Upper lobe of left lung (tissue), 6 donors: Measurements from ENCODE around the gene CCDC51. TPM values are rescaled to one million over a fixed set of nuclear protein-coding genes. Genes with fewer than 3 reads are reported as not detected.

Source experiments
- ATAC-seq, 2 donors: fragments of 200-7000 bp; cut with Tn5 transposase; one replicate each; pipeline ENCODE4 v1.9.1; 2022; ENCODE audit warnings: mild to moderate bottlenecking in 2 of 2, moderate library complexity in 2 of 2; ENCODE audit not compliant: low FRiP score in 2 of 2
- DNase-seq, 2 donors: peaks; one replicate each; pipeline ENCODE4 v3.0.0-alpha.2; 2019 to 2020
- H3K27ac ChIP-seq, 4 donors: fragments of 200-600 bp; sonication (generic); one replicate each; pipeline ENCODE4 v1.5.1; 2016 to 2019
- H3K27me3 ChIP-seq, 4 donors: fragments of 200-600 bp; sonication (generic); one replicate each; pipeline ENCODE4 v1.5.1; 2017 to 2019
- H3K36me3 ChIP-seq, 4 donors: fragments of 200-600 bp; sonication (generic); one replicate each; pipeline ENCODE4 v1.5.1; 2016 to 2019
- H3K4me1 ChIP-seq, 4 donors: fragments of 200-600 bp; sonication (generic); one replicate each; pipeline ENCODE4 v1.5.1; 2018 to 2019
- H3K4me3 ChIP-seq, 4 donors: fragments of 200-600 bp; sonication (generic); one replicate each; pipeline ENCODE4 v1.5.1; 2017 to 2019; ENCODE audit warnings: mild to moderate bottlenecking in 2 of 4, moderate library complexity in 1 of 4
- H3K9me3 ChIP-seq, 4 donors: fragments of 200-600 bp; sonication (generic); one replicate each; pipeline ENCODE4 v1.5.1; 2018 to 2019
- EP300 ChIP-seq, 4 donors: sonication (generic); formaldehyde crosslinking; IDR thresholded peaks; one replicate each; pipeline ENCODE4 v1.5.1; 2017; ENCODE audit warnings: antibody characterized with exemption in 4 of 4, control low read depth in 2 of 4
- POLR2A ChIP-seq, 4 donors: fragments of 450-650 bp; IDR thresholded peaks; one replicate each; pipeline ENCODE4 v1.5.1; 2016 to 2017; ENCODE audit warnings: antibody characterized with exemption in 4 of 4, mild to moderate bottlenecking in 2 of 4
- POLR2AphosphoS5 ChIP-seq, 2 donors: sonication (generic); formaldehyde crosslinking; IDR thresholded peaks; one replicate each; pipeline ENCODE4 v1.5.1; 2017; ENCODE audit warnings: antibody characterized with exemption in 2 of 2
- WGBS, 2 donors: methylation state at CpG; one replicate each; pipeline ENCODE4 v1.1.5; 2017 to 2018; 5-methylcytosine and 5-hydroxymethylcytosine counted together
- total RNA-seq, 6 donors: library from RNA; depleted of rRNA in 4 of 6; stranded (reverse); fragments of >200 nt in 4 of 6; gene quantifications; one replicate each; pipeline versions ENCODE4 v1.1.0 to v1.2.1, GENCODE V29; 2016 to 2021
- TF ChIP-seq, protein P1 (sequence below), 6 experiments: fragments of 450-650 bp in 4 of 6; fragments of 200-600 bp in 2 of 6; sonication (generic) in 2 of 6; IDR thresholded peaks; one replicate each; pipeline ENCODE4 v1.5.1; 2016 to 2019; ENCODE audit warnings: antibody characterized with exemption in 6 of 6
- donor health status: DM: no; HTN: no; CAD: no; lungs with moderate emphysema.
- donor health status: DM: no; HTN: yes; CAD: no; lungs with severe emphysema.

The CCDC51 gene
- total RNA-seq, 6 donors from 2014 or later: 6.3 to 18.2 (median 13.2) TPM

- Histone ChIP-seq H3K9me3 (no peaks in the 10 kb centered on the region), H3K27me3 (no peaks in the 10 kb centered on the region), H3K4me3 (no peak overlapping the region), H3K27ac (no peak overlapping the region), H3K36me3 (peaks cover 8 to 71% (median 49%) of the 10 kb centered on the region in 4 donors), H3K4me1 (no peaks in the 10 kb centered on the region)
- no peak for TF ChIP-seq POLR2AphosphoS5 (IDR thresholded peaks at IDR 0.05)
- TF ChIP-seq EP300 (IDR thresholded peaks at IDR 0.05): no peak
- TF ChIP-seq, protein P1, sequence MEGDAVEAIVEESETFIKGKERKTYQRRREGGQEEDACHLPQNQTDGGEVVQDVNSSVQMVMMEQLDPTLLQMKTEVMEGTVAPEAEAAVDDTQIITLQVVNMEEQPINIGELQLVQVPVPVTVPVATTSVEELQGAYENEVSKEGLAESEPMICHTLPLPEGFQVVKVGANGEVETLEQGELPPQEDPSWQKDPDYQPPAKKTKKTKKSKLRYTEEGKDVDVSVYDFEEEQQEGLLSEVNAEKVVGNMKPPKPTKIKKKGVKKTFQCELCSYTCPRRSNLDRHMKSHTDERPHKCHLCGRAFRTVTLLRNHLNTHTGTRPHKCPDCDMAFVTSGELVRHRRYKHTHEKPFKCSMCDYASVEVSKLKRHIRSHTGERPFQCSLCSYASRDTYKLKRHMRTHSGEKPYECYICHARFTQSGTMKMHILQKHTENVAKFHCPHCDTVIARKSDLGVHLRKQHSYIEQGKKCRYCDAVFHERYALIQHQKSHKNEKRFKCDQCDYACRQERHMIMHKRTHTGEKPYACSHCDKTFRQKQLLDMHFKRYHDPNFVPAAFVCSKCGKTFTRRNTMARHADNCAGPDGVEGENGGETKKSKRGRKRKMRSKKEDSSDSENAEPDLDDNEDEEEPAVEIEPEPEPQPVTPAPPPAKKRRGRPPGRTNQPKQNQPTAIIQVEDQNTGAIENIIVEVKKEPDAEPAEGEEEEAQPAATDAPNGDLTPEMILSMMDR (IDR thresholded peaks at IDR 0.05): no peak
- TF ChIP-seq POLR2A (IDR thresholded peaks at IDR 0.05): no peak
- no peak for ATAC-seq
- DNase-seq: peak in 1 of 2 donors; percentile 7
- WGBS, 2 donors: 50 to 71% methylated on average over 1 of the region's 1 CpG
Observed at GRCh38 chr3:48405971-48406370, 33.9 kb downstream of the CCDC51 start.

GRCh38 chr3:48405343-48405881 lies 34.5 kb downstream of the CCDC51 start:
- ATAC-seq (no peak), DNase-seq (peak; percentile 19 to 48)
- TF ChIP-seq POLR2A (IDR thresholded peaks at IDR 0.05) (no peak), POLR2AphosphoS5 (IDR thresholded peaks at IDR 0.05) (no peak)
- Histone ChIP-seq H3K27ac (no peak overlapping the region), H3K27me3 (no peaks in the 10 kb centered on the region), H3K9me3 (no peaks in the 10 kb centered on the region), H3K4me1 (no peaks in the 10 kb centered on the region), H3K36me3 (peaks cover 8 to 66% (median 44%) of the 10 kb centered on the region in 4 donors), H3K4me3 (no peak overlapping the region)
- 82 to 86% methylated on average over 8 to 11 of the region's 13 CpGs for WGBS, 2 donors

DNA sequence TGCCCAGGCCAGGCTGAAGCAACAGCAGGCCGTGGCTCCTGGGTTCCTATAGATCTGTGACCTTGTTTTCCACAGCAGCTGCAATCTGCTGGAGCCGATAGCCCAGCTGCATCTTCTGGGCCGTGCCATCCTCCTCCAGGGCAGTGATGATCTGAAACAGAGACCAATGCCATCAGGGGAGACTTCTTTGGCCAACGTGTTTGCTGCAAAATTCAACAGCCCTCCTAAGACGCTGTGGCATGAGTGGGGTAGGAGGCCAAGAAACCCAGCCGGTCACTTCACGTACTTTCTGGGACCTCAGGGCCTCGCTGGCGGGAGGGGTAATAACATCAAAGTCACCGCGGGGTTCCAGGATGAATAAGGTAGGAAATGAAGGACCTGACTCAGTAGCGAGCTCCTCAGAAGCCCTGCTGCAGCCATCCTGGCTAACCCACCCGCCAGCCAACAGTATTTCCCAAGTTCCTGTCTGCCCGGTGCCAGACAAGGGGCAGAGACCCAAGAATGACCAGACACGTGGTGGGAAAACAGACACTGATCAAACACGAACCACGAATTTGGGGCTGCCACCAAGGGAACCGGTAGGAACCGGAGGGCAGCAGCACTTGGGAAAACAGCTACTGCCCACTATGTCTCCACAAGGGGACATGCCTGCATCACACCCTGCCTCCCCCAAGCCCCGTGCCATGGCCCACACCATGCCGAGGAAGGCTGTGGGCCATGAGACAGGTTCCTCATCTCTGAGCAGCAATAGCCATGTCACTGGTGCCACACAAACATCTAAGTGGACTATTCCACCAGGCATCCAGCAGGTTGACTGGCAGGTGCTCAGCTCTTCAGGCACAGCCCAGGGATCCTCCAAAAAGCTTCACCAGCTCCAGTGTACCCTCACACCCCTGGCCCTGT lies 35.2 kb downstream of the CCDC51 start:
- no peaks in the 10 kb centered on the region for H3K27me3 ChIP-seq
- no peaks in the 10 kb centered on the region for H3K9me3 ChIP-seq
- ATAC-seq: no peak
- no peak for DNase-seq
- peaks cover 8 to 58% (median 37%) of the 10 kb centered on the region in 4 donors for H3K36me3 ChIP-seq
- no peak for TF ChIP-seq EP300 (IDR thresholded peaks at IDR 0.05)
- TF ChIP-seq POLR2A (IDR thresholded peaks at IDR 0.05): no peak
- TF ChIP-seq POLR2AphosphoS5 (IDR thresholded peaks at IDR 0.05): no peak
- TF ChIP-seq, protein P1 (IDR thresholded peaks at IDR 0.05): no peak
- H3K4me1 ChIP-seq: no peaks in the 10 kb centered on the region
- no peak overlapping the region for H3K4me3 ChIP-seq
- H3K27ac ChIP-seq: peak overlapping the region in 1 of 4 donors; percentile 75
- WGBS, 2 donors: 79 to 82% methylated on average over 16 to 21 of the region's 21 CpGs

DNA sequence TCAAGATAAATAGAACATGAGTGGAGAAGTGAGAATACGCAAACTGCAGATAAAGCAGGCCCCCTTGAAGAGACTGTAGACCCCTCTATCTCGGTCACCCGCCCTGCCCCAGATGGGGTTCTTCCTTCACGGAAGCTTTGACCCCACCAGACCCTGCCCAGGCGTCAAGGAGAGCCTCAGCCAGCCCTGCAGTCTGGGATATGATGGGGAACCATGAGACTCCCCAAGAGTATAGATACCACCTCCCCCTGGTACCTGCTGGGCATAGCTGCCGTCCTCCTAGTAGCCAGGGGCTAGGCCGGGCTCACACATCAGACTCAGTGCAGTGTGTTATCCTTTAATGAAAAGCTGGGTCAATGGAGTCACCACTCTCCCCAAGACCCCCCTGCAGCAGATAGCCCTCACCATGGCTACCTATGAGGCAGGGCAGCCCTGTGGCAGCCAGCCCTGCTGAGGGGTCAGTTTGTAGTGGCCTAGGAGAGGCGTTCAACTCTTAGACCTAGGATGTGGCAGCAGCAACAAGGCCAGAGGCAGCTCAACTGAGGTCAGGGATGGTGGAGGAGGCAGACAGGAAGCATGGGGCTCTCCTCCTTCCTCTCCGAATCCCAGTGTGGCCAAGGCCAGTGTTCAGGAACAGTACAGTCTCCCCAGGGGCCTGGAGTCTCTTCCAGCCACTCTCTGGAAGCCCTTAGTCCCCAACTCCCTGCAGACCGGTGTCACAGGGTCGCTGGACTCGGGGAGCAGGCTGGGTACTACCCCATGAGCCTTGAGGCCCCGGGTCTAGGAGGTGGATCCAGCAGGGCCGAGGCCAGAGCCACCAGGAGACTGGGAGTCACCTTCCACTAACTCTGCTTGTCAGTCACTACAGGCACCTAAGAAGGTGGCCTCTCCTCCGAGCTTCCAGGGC lies 36.1 kb downstream of the CCDC51 start:
- peak in 1 of 2 donors; percentile 32 for DNase-seq
- H3K36me3 ChIP-seq: peaks cover 4 to 49% (median 28%) of the 10 kb centered on the region in 4 donors
- H3K4me1 ChIP-seq: no peaks in the 10 kb centered on the region
- H3K4me3 ChIP-seq: no peak overlapping the region
- peak overlapping the region in 3 of 4 donors; percentile 7 to 75 (median 59) for H3K27ac ChIP-seq
- WGBS, 2 donors: 88 to 89% methylated on average over 3 to 15 of the region's 15 CpGs
- H3K27me3 ChIP-seq: no peaks in the 10 kb centered on the region
- no peak for ATAC-seq
- H3K9me3 ChIP-seq: no peaks in the 10 kb centered on the region
- TF ChIP-seq EP300 (IDR thresholded peaks at IDR 0.05) (no peak), POLR2A (IDR thresholded peaks at IDR 0.05) (no peak), POLR2AphosphoS5 (IDR thresholded peaks at IDR 0.05) (no peak)
- TF ChIP-seq, protein P1 (IDR thresholded peaks at IDR 0.05): no peak
